HepG2 (cell line): ENCODE measurements around the gene FN1. TPM values are rescaled to one million over a fixed set of nuclear protein-coding genes. Genes with fewer than 3 reads are reported as not detected.

Experiments
- E2F5 ChIP-seq: sonication (generic); formaldehyde crosslinking; conservative IDR thresholded peaks from 2 replicates; pipeline ENCODE4 v1.4.0; 2020; ENCODE audit warnings: missing genetic modification reagents
- EEA1 ChIP-seq: sonication (generic); formaldehyde crosslinking; IDR thresholded peaks from 2 replicates; pipeline ENCODE4 v1.5.1; 2020; ENCODE audit warnings: mild to moderate bottlenecking, missing genetic modification reagents, borderline replicate concordance
- FOXK2 ChIP-seq: fragments of 450-650 bp; IDR thresholded peaks from 2 replicates; pipeline ENCODE4 v1.6.1; 2016
- HNF1B ChIP-seq: sonication (generic); formaldehyde crosslinking; IDR thresholded peaks from 2 replicates; pipeline ENCODE4 v1.5.1; 2020; ENCODE audit warnings: mild to moderate bottlenecking, moderate library complexity, missing genetic modification reagents
- IKZF5 ChIP-seq: IDR thresholded peaks from 2 replicates; pipeline ENCODE4 v1.6.1; 2018; ENCODE audit warnings: missing genetic modification reagents, mild to moderate bottlenecking, missing compliant biosample characterization
- KDM2A ChIP-seq: sonication (generic); formaldehyde crosslinking; IDR thresholded peaks from 2 replicates; pipeline ENCODE4 v1.4.0; 2020; ENCODE audit warnings: low read depth, missing genetic modification reagents, borderline replicate concordance
- PLSCR1 ChIP-seq: sonication (generic); formaldehyde crosslinking; IDR thresholded peaks from 2 replicates; pipeline ENCODE4 v1.5.0; 2020; ENCODE audit warnings: missing genetic modification reagents, mild to moderate bottlenecking, borderline replicate concordance
- PRDM10 ChIP-seq: sonication (generic); formaldehyde crosslinking; IDR thresholded peaks from 2 replicates; pipeline ENCODE4 v1.4.0; 2020; ENCODE audit warnings: low read depth, missing genetic modification reagents
- REPIN1 ChIP-seq: sonication (generic); formaldehyde crosslinking; IDR thresholded peaks from 2 replicates; pipeline ENCODE4 v1.8.0; 2022; ENCODE audit warnings: missing genetic modification reagents, low read depth, mild to moderate bottlenecking, borderline replicate concordance
- RFX3 ChIP-seq: IDR thresholded peaks from 2 replicates; pipeline ENCODE4 v1.6.1; 2016; ENCODE audit warnings: missing biosample characterization, missing genetic modification reagents
- TGIF2 ChIP-seq: IDR thresholded peaks from 2 replicates; pipeline ENCODE4 v1.6.1; 2016; ENCODE audit warnings: control low read depth, missing compliant biosample characterization
- ZBTB7B ChIP-seq: sonication (generic); formaldehyde crosslinking; IDR thresholded peaks from 2 replicates; pipeline ENCODE4 v1.4.0; 2020; ENCODE audit warnings: missing genetic modification reagents
- ZNF101 ChIP-seq: sonication (generic); formaldehyde crosslinking; IDR thresholded peaks from 2 replicates; pipeline ENCODE4 v1.4.0; 2020; ENCODE audit warnings: mild to moderate bottlenecking, low read depth, missing genetic modification reagents, borderline replicate concordance
- ZNF253 ChIP-seq: sonication (generic); formaldehyde crosslinking; IDR thresholded peaks from 2 replicates; pipeline ENCODE4 v1.8.0; 2022; ENCODE audit warnings: mild to moderate bottlenecking, missing genetic modification reagents, borderline replicate concordance
- ZNF546 ChIP-seq: sonication (generic); formaldehyde crosslinking; conservative IDR thresholded peaks from 2 replicates; pipeline ENCODE4 v1.8.1; 2023; ENCODE audit warnings: mild to moderate bottlenecking, missing genetic modification reagents
- ZNF563 ChIP-seq: sonication (generic); formaldehyde crosslinking; IDR thresholded peaks from 2 replicates; pipeline ENCODE4 v1.8.0; 2022; ENCODE audit warnings: mild to moderate bottlenecking, moderate library complexity, missing genetic modification reagents
- ZNF800 ChIP-seq: sonication (generic); formaldehyde crosslinking; IDR thresholded peaks from 2 replicates; pipeline ENCODE4 v1.4.0; 2020; ENCODE audit warnings: missing genetic modification reagents
- ZSCAN21 ChIP-seq: sonication (generic); formaldehyde crosslinking; IDR thresholded peaks from 2 replicates; pipeline ENCODE4 v1.8.0; 2022; ENCODE audit warnings: mild to moderate bottlenecking, missing genetic modification reagents, moderate library complexity, borderline replicate concordance
- polyA plus RNA-seq, 8 experiments: library from polyadenylated mRNA; depleted of rRNA in 3 of 8; stranded (reverse) in 7 of 8; unstranded in 1 of 8; fragments of >200 nt; fragmentation: Illumina TruSeq in 4 of 8; extraction: Trizol in 4 of 8; gene quantifications; 2 replicates each; pipeline versions ENCODE4 v1.2.1 to v1.2.3, GENCODE V29; 2011 to 2016; ENCODE audit warnings: low read depth in 4 of 8, missing spikeins in 1 of 8, mixed read lengths in 1 of 8; ENCODE audit not compliant: insufficient read depth in 1 of 8
- total RNA-seq, 5 experiments: library from RNA; depleted of rRNA; stranded (reverse); fragments of >200 nt; fragmentation: Illumina TruSeq; extraction: Trizol; gene quantifications; 2 replicates each; pipeline ENCODE4 v1.2.3, GENCODE V29; 2016; ENCODE audit warnings: low read depth in 1 of 5

FN1 gene
- total and polyA plus RNA-seq, 2 of the 13 experiments (the other 11 are each of a cell fraction or from before 2014, with no cell fraction given) = 1,847 to 6,471 TPM

- TF ChIP-seq ZNF253 (CRISPR knock-in tag) (no peak), HNF1B (CRISPR knock-in tag) (peak; percentile 91), FOXK2 (peak; percentile 57; the same call in 1 of the 2 replicates), ZSCAN21 (CRISPR knock-in tag) (0 out of 2 replicates have a peak, but pooled peaks have one; percentile 37), ZNF546 (no peak), EEA1 (no peak), ZBTB7B (CRISPR knock-in tag) (peak; percentile 85; the same call in 1 of the 2 replicates), PRDM10 (peak; percentile 77; the same call in 1 of the 2 replicates), PLSCR1 (CRISPR knock-in tag) (no peak), IKZF5 (peak; percentile 79), E2F5 (CRISPR knock-in tag) (no peak), ZNF101 (no peak), ZNF800 (CRISPR knock-in tag) (peak; percentile 37; the same call in 1 of the 2 replicates), RFX3 (CRISPR knock-in tag) (no peak), REPIN1 (peak; percentile 75; the same call in 1 of the 2 replicates), ZNF563 (CRISPR knock-in tag) (no peak), KDM2A (CRISPR knock-in tag) (no peak), TGIF2 (CRISPR knock-in tag) (0 out of 2 replicates have a peak, but pooled peaks have one; percentile 39)
Observed at GRCh38 chr2:215417400-215417951, 18.4 kb downstream of the FN1 start (continued).
